DOHH2 (cell line): ENCODE results near the gene NAALAD2.

Experiments
- H3F3A ChIP-seq: fragments of 200-600 bp; sonication (generic), shearing (Covaris generic); 2 replicates; pipeline ENCODE4 v1.6.0; 2016; ENCODE audit warnings: antibody characterized with exemption, mild to moderate bottlenecking; ENCODE audit not compliant: control insufficient read depth, insufficient read depth
- H3K27ac ChIP-seq: fragments of 200-600 bp; sonication (generic); 2 replicates; pipeline ENCODE4 v1.5.1; 2014; ENCODE audit warnings: low read depth, mild to moderate bottlenecking, low read length, moderate library complexity
- H3K27me3 ChIP-seq: fragments of 200-600 bp; sonication (generic); 2 replicates; pipeline ENCODE4 v1.6.1; 2014; ENCODE audit warnings: mild to moderate bottlenecking, low read length, mixed read lengths; ENCODE audit not compliant: control insufficient read depth
- H3K36me3 ChIP-seq: fragments of 200-600 bp; sonication (generic); 2 replicates; pipeline ENCODE4 v1.6.1; 2014; ENCODE audit warnings: mild to moderate bottlenecking, low read length, moderate library complexity, mixed read lengths; ENCODE audit not compliant: control insufficient read depth
- H3K4me1 ChIP-seq: fragments of 200-600 bp; sonication (generic); 2 replicates; pipeline ENCODE4 v1.6.1; 2014; ENCODE audit warnings: mild to moderate bottlenecking, low read length, mixed read lengths; ENCODE audit not compliant: control insufficient read depth
- H3K4me2 ChIP-seq: fragments of 200-600 bp; sonication (generic); 2 replicates; pipeline ENCODE4 v1.6.0; 2014; ENCODE audit warnings: mild to moderate bottlenecking, low read length, moderate library complexity
- H3K4me3 ChIP-seq: fragments of 200-600 bp; sonication (generic); 2 replicates; pipeline ENCODE4 v1.5.1; 2014; ENCODE audit warnings: mild to moderate bottlenecking, low read length, mixed read lengths
- H3K79me2 ChIP-seq: fragments of 200-600 bp; sonication (generic); 2 replicates; pipeline ENCODE4 v1.6.1; 2014; ENCODE audit warnings: mild to moderate bottlenecking, low read length, mixed read lengths; ENCODE audit not compliant: control insufficient read depth
- H3K9me2 ChIP-seq: fragments of 200-600 bp; sonication (generic); replicated peaks from 2 replicates; pipeline ENCODE4 v1.6.1; 2014; ENCODE audit warnings: mild to moderate bottlenecking, low read length, mixed read lengths; ENCODE audit not compliant: control insufficient read depth
- H3K9me3 ChIP-seq: fragments of 200-600 bp; sonication (generic); 2 replicates; pipeline ENCODE4 v1.6.1; 2014; ENCODE audit warnings: antibody characterized with exemption, low read length, mixed read lengths; ENCODE audit not compliant: control insufficient read depth, insufficient read depth
- H4K20me1 ChIP-seq: fragments of 200-600 bp; sonication (generic); 2 replicates; pipeline ENCODE4 v1.6.0; 2014; ENCODE audit warnings: low read depth, mild to moderate bottlenecking, antibody characterized with exemption, low read length, moderate library complexity; ENCODE audit not compliant: control insufficient read depth, insufficient read depth
- CTCF ChIP-seq: fragments of 200-600 bp; sonication (generic); IDR thresholded peaks from one replicate; pipeline ENCODE4 v1.5.1; 2014; ENCODE audit warnings: antibody characterized with exemption, mild to moderate bottlenecking, low read depth, low read length; ENCODE audit not compliant: poor library complexity, severe bottlenecking
- EZH2phosphoT487 ChIP-seq: fragments of 200-600 bp; sonication (generic); IDR thresholded peaks from 2 replicates; pipeline ENCODE4 v1.6.1; 2017; ENCODE audit warnings: borderline replicate concordance, mild to moderate bottlenecking, antibody characterized with exemption, low read length, moderate library complexity, mixed read lengths

NAALAD2 gene

DNA sequence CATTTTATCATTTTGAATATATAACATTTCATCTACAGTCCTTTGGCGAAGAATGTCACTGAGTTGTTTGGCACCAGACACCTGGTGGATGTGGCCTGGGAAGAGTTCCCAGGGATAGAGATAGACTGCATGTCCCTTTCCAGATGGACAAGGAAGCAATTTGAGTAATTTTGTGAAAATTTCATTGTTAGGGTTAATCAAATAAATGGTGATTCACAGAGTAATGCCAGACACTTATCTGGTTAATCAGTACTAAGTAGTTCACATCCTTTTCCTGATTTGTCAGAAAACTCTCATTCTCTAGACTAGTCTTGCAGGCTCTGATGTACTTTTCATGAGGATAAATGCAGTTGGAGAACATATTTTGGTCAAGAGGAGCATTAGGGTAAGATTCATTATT lies 41.6 kb downstream of the NAALAD2 start:
- Histone ChIP-seq H3K27me3 (no peaks in the 10 kb centered on the region), H3K4me1 (no peaks in the 10 kb centered on the region), H3F3A (no peaks in the 10 kb centered on the region), H3K4me2 (no peak overlapping the region), H3K79me2 (no peaks in the 10 kb centered on the region), H3K36me3 (no peaks in the 10 kb centered on the region), H3K9me2 (no peaks in the 10 kb centered on the region), H3K4me3 (no peak overlapping the region), H4K20me1 (no peaks in the 10 kb centered on the region), H3K9me3 (no peaks in the 10 kb centered on the region), H3K27ac (no peak overlapping the region)
- no peak for TF ChIP-seq CTCF
- TF ChIP-seq EZH2phosphoT487: no peak

- Histone ChIP-seq H3K36me3 (no peaks in the 10 kb centered on the region), H4K20me1 (no peaks in the 10 kb centered on the region), H3K4me1 (no peaks in the 10 kb centered on the region), H3F3A (no peaks in the 10 kb centered on the region), H3K27ac (no peak overlapping the region), H3K79me2 (no peaks in the 10 kb centered on the region), H3K4me2 (no peak overlapping the region), H3K9me3 (no peaks in the 10 kb centered on the region), H3K9me2 (no peaks in the 10 kb centered on the region), H3K4me3 (no peak overlapping the region), H3K27me3 (no peaks in the 10 kb centered on the region)
- TF ChIP-seq CTCF (no peak), EZH2phosphoT487 (no peak)
These were observed 44.3 kb downstream of the NAALAD2 start for GRCh38 chr11:90178751-90179150.

- no peaks in the 10 kb centered on the region for H3K79me2 ChIP-seq
- H4K20me1 ChIP-seq: no peaks in the 10 kb centered on the region
- no peaks in the 10 kb centered on the region for H3K4me1 ChIP-seq
- H3K36me3 ChIP-seq: no peaks in the 10 kb centered on the region
- H3F3A ChIP-seq: no peaks in the 10 kb centered on the region
- no peak overlapping the region for H3K4me3 ChIP-seq
- no peaks in the 10 kb centered on the region for H3K9me2 ChIP-seq
- no peak overlapping the region for H3K27ac ChIP-seq
- no peaks in the 10 kb centered on the region for H3K9me3 ChIP-seq
- H3K4me2 ChIP-seq: no peak overlapping the region
- no peaks in the 10 kb centered on the region for H3K27me3 ChIP-seq
- no peak for TF ChIP-seq CTCF
These were observed 45.5 kb downstream of the NAALAD2 start for GRCh38 chr11:90179923-90180322.

DNA sequence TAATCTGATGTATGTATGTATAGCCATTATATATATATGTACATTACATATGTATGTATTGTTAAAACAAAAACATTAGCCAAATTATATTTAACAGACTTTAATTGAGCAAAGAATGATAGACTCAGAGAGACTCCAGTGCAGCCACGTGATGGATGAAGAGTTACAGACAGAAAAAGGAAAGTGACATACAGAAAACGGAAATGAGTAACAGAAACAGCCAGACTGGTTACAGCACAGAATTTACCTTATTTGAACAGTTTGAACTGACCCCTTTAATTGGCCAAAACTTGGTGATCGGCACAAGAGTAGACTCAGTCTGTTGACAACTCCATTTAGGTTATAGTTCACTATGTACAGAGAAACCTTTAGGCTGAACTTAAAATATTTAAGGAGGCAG lies 53.4 kb downstream of the NAALAD2 start:
- Histone ChIP-seq H3K9me3 (no peaks in the 10 kb centered on the region), H4K20me1 (no peaks in the 10 kb centered on the region), H3K4me3 (no peak overlapping the region), H3K27ac (no peak overlapping the region), H3K9me2 (no peaks in the 10 kb centered on the region), H3K36me3 (no peaks in the 10 kb centered on the region), H3K27me3 (no peaks in the 10 kb centered on the region), H3K4me1 (peaks cover 8% of the 10 kb centered on the region; the same call in 1 of the 2 replicates), H3K79me2 (no peaks in the 10 kb centered on the region), H3F3A (no peaks in the 10 kb centered on the region), H3K4me2 (no peak overlapping the region)
- TF ChIP-seq EZH2phosphoT487 (no peak), CTCF (no peak)
